Right lobe of liver (tissue), 6 donors: ENCODE measurements around the gene LARP4B. TPM values are rescaled to one million over a fixed set of nuclear protein-coding genes. Genes with fewer than 3 reads are reported as not detected.

Experiments used
- ATAC-seq, 4 donors: fragments of 200-7000 bp; cut with Tn5 transposase; one replicate each; pipeline ENCODE4 v1.9.1; 2020; ENCODE audit warnings: mild to moderate bottlenecking in 4 of 4, moderate library complexity in 4 of 4
- DNase-seq, 3 donors: peaks; one replicate each; pipeline ENCODE4 v3.0.0-alpha.2; 2020
- H3K27ac ChIP-seq, 3 donors: fragments of 200-600 bp; one replicate each; pipeline ENCODE4 v1.8.0; 2022
- H3K27me3 ChIP-seq, 2 donors: fragments of 200-600 bp; one replicate each; pipeline ENCODE4 v1.8.0; 2022
- H3K36me3 ChIP-seq, 4 donors: fragments of 200-600 bp; sonication (generic) in 1 of 4; one replicate each; pipeline versions ENCODE4 v1.5.1 to v1.8.0; 2017 to 2022; ENCODE audit warnings: control low read depth in 1 of 4
- H3K4me1 ChIP-seq, 4 donors: fragments of 200-600 bp; sonication (generic) in 1 of 4; one replicate each; pipeline versions ENCODE4 v1.5.1 to v1.8.0; 2017 to 2022; ENCODE audit warnings: control low read depth in 1 of 4
- H3K4me3 ChIP-seq, 3 donors: fragments of 200-600 bp; one replicate each; pipeline ENCODE4 v1.8.0; 2022
- H3K9me3 ChIP-seq, 4 donors: fragments of 200-600 bp; sonication (generic) in 1 of 4; one replicate each; pipeline versions ENCODE4 v1.5.1 to v1.8.0; 2017 to 2022; ENCODE audit warnings: control low read depth in 1 of 4
- CTCF ChIP-seq, 4 donors: fragments of 200-600 bp in 3 of 4; fragments of 450-650 bp in 1 of 4; IDR thresholded peaks; one replicate each; pipeline versions ENCODE4 v1.5.1 to v1.8.0; 2016 to 2022; ENCODE audit warnings: antibody characterized with exemption in 4 of 4, mild to moderate bottlenecking in 2 of 4
- POLR2A ChIP-seq: fragments of 450-650 bp; IDR thresholded peaks from one replicate; pipeline ENCODE4 v1.6.1; 2017; ENCODE audit warnings: antibody characterized with exemption, mild to moderate bottlenecking
- WGBS: methylation state at CpG from one replicate; pipeline ENCODE4 v1.1.6; 2018; ENCODE audit warnings: low coverage, low lambda C conversion rate; ENCODE audit not compliant: insufficient coverage; ENCODE audit errors: missing lambda C conversion rate; 5-methylcytosine and 5-hydroxymethylcytosine counted together
- intact Hi-C, 2 donors: fragments of 100-400 bp; cut with DNase I; formaldehyde crosslinking; loops; one replicate each; pipeline versions ENCODE4 v1.11.2 to v1.14.1; 2022
- total RNA-seq, 6 experiments: library from RNA; depleted of rRNA in 2 of 6; stranded (reverse); fragments of >200 nt in 2 of 6; fragmentation: NEBNext Ultra II Directional in 3 of 6; extraction: Animal tissue kit (Norgen Biotek cat#: 25700) in 3 of 6; gene quantifications; one replicate each; pipeline versions ENCODE4 v1.1.0 to v1.2.4, GENCODE V29; 2016 to 2023
- donor health status: DM: no; HTN: yes; CAD: no.
- donor health status: DM: no; HTN: no; CAD: no.
- donor health status: DM: no; HTN: no; CAD: no.
- donor health status: DM: no; HTN: yes; CAD: no.
- donor health status: DM: no; HTN: yes; CAD: no.

LARP4B gene
- total RNA-seq, 6 experiments from 2014 or later = 22.4 to 35.9 (median 31.7) TPM

- 43% methylated on average over 13 of the region's 13 CpGs for whole genome bisulfite sequencing
- peak in 1 of 4 donors; percentile 19 for ATAC-seq
- no peak overlapping the region for H3K27ac ChIP-seq
These were observed 23.8 kb upstream of the LARP4B start for GRCh38 chr10:955127-955819.

GRCh38 chr10:954396-954795 lies 22.9 kb upstream of the LARP4B start:
- peak in 1 of 4 donors; percentile 16 for ATAC-seq
- WGBS = 51% methylated on average over 4 of the region's 21 CpGs
- Histone ChIP-seq H3K27ac (no peak overlapping the region), H3K9me3 (no peaks in the 10 kb centered on the region), H3K4me3 (no peak overlapping the region), H3K36me3 (no peaks in the 10 kb centered on the region), H3K27me3 (no peaks in the 10 kb centered on the region), H3K4me1 (no peaks in the 10 kb centered on the region)
- no peak for TF ChIP-seq POLR2A
- TF ChIP-seq CTCF (IDR thresholded peaks at IDR 0.05) = no peak
- intact Hi-C loops = no loop called here
- DNase-seq = no peak

More at GRCh38 chr10:955127-955819, 23.8 kb upstream of the LARP4B start:
- TF ChIP-seq CTCF (IDR thresholded peaks at IDR 0.05) (no peak), POLR2A (no peak)
- intact Hi-C loops = no loop called here
- H3K4me3 ChIP-seq = no peak overlapping the region
- H3K27me3 ChIP-seq = no peaks in the 10 kb centered on the region
- H3K4me1 ChIP-seq = no peaks in the 10 kb centered on the region
- H3K9me3 ChIP-seq = no peaks in the 10 kb centered on the region
- H3K36me3 ChIP-seq = no peaks in the 10 kb centered on the region
- no peak for DNase-seq

- ATAC-seq (peak in 1 of 4 donors; percentile 16), DNase-seq (no peak)
- Histone ChIP-seq H3K27ac (no peak overlapping the region), H3K27me3 (no peaks in the 10 kb centered on the region), H3K36me3 (no peaks in the 10 kb centered on the region), H3K9me3 (no peaks in the 10 kb centered on the region), H3K4me3 (no peak overlapping the region), H3K4me1 (no peaks in the 10 kb centered on the region)
- WGBS = no CpG with 5 or more reads among the region's 11 CpGs
- intact Hi-C loops = no loop called here
- no peak for TF ChIP-seq POLR2A
- no peak for TF ChIP-seq CTCF (IDR thresholded peaks at IDR 0.05)
These were observed 22.3 kb upstream of the LARP4B start for GRCh38 chr10:953836-954235.

- H3K9me3 ChIP-seq = no peaks in the 10 kb centered on the region
- intact Hi-C loops = no loop called here
- H3K36me3 ChIP-seq = no peaks in the 10 kb centered on the region
- H3K4me3 ChIP-seq = no peak overlapping the region
- no peaks in the 10 kb centered on the region for H3K27me3 ChIP-seq
- WGBS = 85% methylated on average over 9 of the region's 9 CpGs
- no peak for DNase-seq
- TF ChIP-seq CTCF (IDR thresholded peaks at IDR 0.05) = no peak
- no peak for TF ChIP-seq POLR2A
- no peak for ATAC-seq
- no peaks in the 10 kb centered on the region for H3K4me1 ChIP-seq
- H3K27ac ChIP-seq = no peak overlapping the region
These were observed 17.9 kb upstream of the LARP4B start for GRCh38 chr10:949446-949845.
